H9 (cell line): ENCODE results near the gene CDH18. TPM values are rescaled to one million over a fixed set of nuclear protein-coding genes. Genes with fewer than 3 reads are reported as not detected.
A peak's percentile ranks its signal among the peaks of the same experiment; 100 is the strongest.

Experiments
- DNase-seq: peaks from one replicate; pipeline ENCODE4 v3.0.0-alpha.2; 2017
- H2AFZ ChIP-seq: one replicate; pipeline ENCODE4 v1.6.1; 2013; ENCODE audit warnings: mild to moderate bottlenecking, low read length, control low read depth, moderate library complexity
- H2AK5ac ChIP-seq: 2 replicates; pipeline ENCODE4 v1.6.1; 2013; ENCODE audit warnings: low read length, control low read depth, mixed read lengths; ENCODE audit not compliant: insufficient read length
- H2BK120ac ChIP-seq: one replicate; pipeline ENCODE4 v1.6.1; 2013; ENCODE audit warnings: low read depth, mild to moderate bottlenecking, low read length, control low read depth, inconsistent platforms; ENCODE audit not compliant: poor library complexity, severe bottlenecking
- H2BK12ac ChIP-seq: 2 replicates; pipeline ENCODE4 v1.6.1; 2013; ENCODE audit warnings: low read length, control low read depth, mixed read lengths, low read depth; ENCODE audit not compliant: insufficient read length
- H2BK15ac ChIP-seq: 2 replicates; pipeline ENCODE4 v1.6.1; 2013; ENCODE audit warnings: low read depth, low read length, control low read depth
- H2BK20ac ChIP-seq: one replicate; pipeline ENCODE4 v1.6.1; 2013; ENCODE audit warnings: low read depth, mild to moderate bottlenecking, low read length, control low read depth, inconsistent platforms; ENCODE audit not compliant: poor library complexity, severe bottlenecking
- H2BK5ac ChIP-seq: 2 replicates; pipeline ENCODE4 v1.6.1; 2013; ENCODE audit warnings: low read length, control low read depth, mixed read lengths; ENCODE audit not compliant: insufficient read length
- H3K14ac ChIP-seq: 2 replicates; pipeline ENCODE4 v1.6.1; 2013; ENCODE audit warnings: low read length, control low read depth; ENCODE audit not compliant: insufficient read depth
- H3K18ac ChIP-seq: 2 replicates; pipeline ENCODE4 v1.6.1; 2013; ENCODE audit warnings: low read depth, mild to moderate bottlenecking, mixed read lengths, low read length, control low read depth; ENCODE audit not compliant: insufficient read length
- H3K23ac ChIP-seq: 2 replicates; pipeline ENCODE4 v1.6.1; 2013; ENCODE audit warnings: low read length, control low read depth, mixed read lengths, low read depth; ENCODE audit not compliant: insufficient read length
- H3K23me2 ChIP-seq: 2 replicates; pipeline ENCODE4 v1.6.1; 2013; ENCODE audit warnings: low read depth, mild to moderate bottlenecking, mixed read lengths, low read length, control low read depth; ENCODE audit not compliant: insufficient read length, poor library complexity, severe bottlenecking
- H3K27ac ChIP-seq: 2 replicates; pipeline ENCODE4 v1.5.1; 2013; ENCODE audit warnings: low read length, control low read depth, mixed read lengths, low read depth; ENCODE audit not compliant: insufficient read length
- H3K27me3 ChIP-seq: 2 replicates; pipeline ENCODE4 v1.6.1; 2013; ENCODE audit warnings: low read length, control low read depth, inconsistent platforms; ENCODE audit not compliant: insufficient read depth
- H3K4ac ChIP-seq: 2 replicates; pipeline ENCODE4 v1.6.1; 2013; ENCODE audit warnings: low read depth, mild to moderate bottlenecking, control low read depth, inconsistent platforms, low read length, moderate library complexity
- H3K4me1 ChIP-seq: 2 replicates; pipeline ENCODE4 v1.6.1; 2013; ENCODE audit warnings: low read length, control low read depth, inconsistent platforms; ENCODE audit not compliant: insufficient read depth
- H3K4me2 ChIP-seq: 2 replicates; pipeline ENCODE4 v1.6.1; 2013; ENCODE audit warnings: low read length, control low read depth, mixed read lengths; ENCODE audit not compliant: insufficient read length, insufficient read depth
- H3K56ac ChIP-seq: 2 replicates; pipeline ENCODE4 v1.6.1; 2013; ENCODE audit warnings: low read depth, mild to moderate bottlenecking, mixed read lengths, low read length, control low read depth; ENCODE audit not compliant: insufficient read length
- H3K79me1 ChIP-seq: 2 replicates; pipeline ENCODE4 v1.6.1; 2013; ENCODE audit warnings: low read depth, mild to moderate bottlenecking, moderate library complexity, low read length, control low read depth, inconsistent platforms; ENCODE audit not compliant: insufficient read depth, poor library complexity, severe bottlenecking
- H3K79me2 ChIP-seq: 2 replicates; pipeline ENCODE4 v1.6.1; 2013; ENCODE audit warnings: low read length, control low read depth, inconsistent platforms; ENCODE audit not compliant: insufficient read depth
- H3K9ac ChIP-seq: 2 replicates; pipeline ENCODE4 v1.6.1; 2013; ENCODE audit warnings: low read length, control low read depth, mixed read lengths; ENCODE audit not compliant: insufficient read length; ENCODE audit errors: extremely low read depth
- H3K9me3 ChIP-seq: one replicate; pipeline ENCODE4 v1.6.1; 2013; ENCODE audit warnings: low read depth, low read length, inconsistent platforms; ENCODE audit not compliant: control insufficient read depth
- H3T11ph ChIP-seq: one replicate; pipeline ENCODE4 v1.6.1; 2013; ENCODE audit warnings: mild to moderate bottlenecking, low read length, control low read depth, inconsistent platforms
- H4K20me1 ChIP-seq: one replicate; pipeline ENCODE4 v1.6.1; 2013; ENCODE audit not compliant: control insufficient read depth, insufficient read length, insufficient read depth
- H4K5ac ChIP-seq: 2 replicates; pipeline ENCODE4 v1.6.1; 2013; ENCODE audit warnings: low read depth, mild to moderate bottlenecking, mixed read lengths, low read length, control low read depth; ENCODE audit not compliant: insufficient read length
- H4K8ac ChIP-seq: replicated peaks from 2 replicates; pipeline ENCODE4 v1.6.1; 2013; ENCODE audit warnings: low read length, control low read depth, mixed read lengths, low read depth; ENCODE audit not compliant: insufficient read length
- H4K91ac ChIP-seq: 2 replicates; pipeline ENCODE4 v1.6.1; 2013; ENCODE audit warnings: low read depth, mild to moderate bottlenecking, moderate library complexity, mixed read lengths, low read length, control low read depth; ENCODE audit not compliant: insufficient read length
- H3K27ac Mint-ChIP-seq, 3 experiments: 2 replicates in 2 of 3; 3 replicates in 1 of 3; pipeline ENCODE4 v1.8.0; 2020 to 2021; ENCODE audit warnings: mixed read lengths in 3 of 3, mild to moderate bottlenecking in 1 of 3, moderate library complexity in 1 of 3
- H3K27me3 Mint-ChIP-seq: 2 replicates; pipeline ENCODE4 v1.8.0; 2021; ENCODE audit warnings: low read depth, mild to moderate bottlenecking, moderate library complexity, mixed read lengths
- H3K36me3 Mint-ChIP-seq, 3 experiments: 2 replicates in 2 of 3; 3 replicates in 1 of 3; pipeline ENCODE4 v1.8.0; 2020 to 2021; ENCODE audit warnings: low read depth in 3 of 3, mixed read lengths in 3 of 3; ENCODE audit not compliant: insufficient read depth in 1 of 3
- H3K4me1 Mint-ChIP-seq, 2 experiments: 2 replicates each; pipeline ENCODE4 v1.8.0; 2020; ENCODE audit warnings: mixed read lengths in 2 of 2
- H3K4me3 Mint-ChIP-seq, 2 experiments: 2 replicates in 1 of 2; 3 replicates in 1 of 2; pipeline ENCODE4 v1.8.0; 2020 to 2021; ENCODE audit warnings: mild to moderate bottlenecking in 2 of 2, mixed read lengths in 2 of 2, moderate library complexity in 1 of 2
- H3K9me3 Mint-ChIP-seq, 2 experiments: 2 replicates in 1 of 2; 3 replicates in 1 of 2; pipeline ENCODE4 v1.8.0; 2020; ENCODE audit warnings: mild to moderate bottlenecking in 2 of 2, mixed read lengths in 2 of 2, moderate library complexity in 1 of 2
- WGBS: extraction: QIAGEN DNeasy Blood & Tissue Kit; methylation state at CpG from one replicate; pipeline ENCODE4 v1.1.7; 2013; ENCODE audit warnings: missing lambda C conversion rate, low lambda C conversion rate, mixed read lengths; ENCODE audit not compliant: insufficient read length; ENCODE audit errors: extremely low coverage; 5-methylcytosine and 5-hydroxymethylcytosine counted together
- total RNA-seq: library from RNA; stranded (reverse); gene quantifications from 2 replicates; pipeline ENCODE4 v1.2.1, GENCODE V29; 2021
- TF ChIP-seq, protein P1 (sequence below): fragments of 200-600 bp; sonication (generic); conservative IDR thresholded peaks from 3 replicates; pipeline ENCODE4 v1.8.0; 2021; ENCODE audit warnings: antibody characterized with exemption, mild to moderate bottlenecking

Gene CDH18
- total RNA-seq, 1 experiment from 2014 or later, result not detected

DNA sequence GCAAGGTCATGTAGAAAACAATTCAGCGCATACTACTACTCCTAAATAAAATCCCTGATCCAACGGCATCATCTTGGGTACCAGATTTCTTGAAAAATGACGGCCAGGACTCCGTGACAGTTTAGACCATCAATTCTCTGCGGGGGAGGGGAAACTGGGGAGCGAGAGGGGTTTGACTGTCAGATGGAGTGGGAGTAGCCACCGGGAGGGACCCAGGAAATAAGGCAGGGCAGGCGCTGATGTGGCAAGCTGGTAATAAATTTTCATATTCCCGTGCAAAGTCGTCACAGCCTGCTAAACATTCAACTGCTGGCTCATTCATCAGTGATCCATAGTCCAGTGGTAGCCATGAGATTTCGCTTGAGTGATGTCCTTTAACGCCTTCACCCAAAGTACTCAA is 457 bp upstream of the CDH18 start:
- Histone ChIP-seq H3K9me3 (no peaks in the 10 kb centered on the region), H2BK15ac (no peak overlapping the region), H2BK120ac (no peak overlapping the region), H3K79me1 (no peaks in the 10 kb centered on the region), H3K79me2 (no peaks in the 10 kb centered on the region), H2BK5ac (no peak overlapping the region), H4K5ac (no peak overlapping the region), H2BK20ac (no peak overlapping the region), H3K4me1 (no peaks in the 10 kb centered on the region), H4K20me1 (no peaks in the 10 kb centered on the region), H3K23ac (no peak overlapping the region), H3K27ac (no peak overlapping the region), H3K27me3 (peaks cover 3% of the 10 kb centered on the region; the same call in 1 of the 2 replicates), H4K91ac (no peak overlapping the region), H3K23me2 (peaks cover 4% of the 10 kb centered on the region), H2AK5ac (no peak overlapping the region), H3K18ac (no peak overlapping the region), H3K14ac (no peak overlapping the region), H2BK12ac (no peak overlapping the region), H3K9ac (no peak overlapping the region), H4K8ac (no peak overlapping the region), H3K4me2 (peak overlapping the region; percentile 89), H3K56ac (no peak overlapping the region), H3T11ph (no peak overlapping the region), H3K4ac (no peak overlapping the region), H2AFZ (no peak overlapping the region)
- peaks cover 46% of the 10 kb centered on the region for H3K27me3 Mint-ChIP-seq
- peaks cover 12 to 15% of the 10 kb centered on the region in 2 experiments for H3K4me1 Mint-ChIP-seq
- TF ChIP-seq, protein P1, sequence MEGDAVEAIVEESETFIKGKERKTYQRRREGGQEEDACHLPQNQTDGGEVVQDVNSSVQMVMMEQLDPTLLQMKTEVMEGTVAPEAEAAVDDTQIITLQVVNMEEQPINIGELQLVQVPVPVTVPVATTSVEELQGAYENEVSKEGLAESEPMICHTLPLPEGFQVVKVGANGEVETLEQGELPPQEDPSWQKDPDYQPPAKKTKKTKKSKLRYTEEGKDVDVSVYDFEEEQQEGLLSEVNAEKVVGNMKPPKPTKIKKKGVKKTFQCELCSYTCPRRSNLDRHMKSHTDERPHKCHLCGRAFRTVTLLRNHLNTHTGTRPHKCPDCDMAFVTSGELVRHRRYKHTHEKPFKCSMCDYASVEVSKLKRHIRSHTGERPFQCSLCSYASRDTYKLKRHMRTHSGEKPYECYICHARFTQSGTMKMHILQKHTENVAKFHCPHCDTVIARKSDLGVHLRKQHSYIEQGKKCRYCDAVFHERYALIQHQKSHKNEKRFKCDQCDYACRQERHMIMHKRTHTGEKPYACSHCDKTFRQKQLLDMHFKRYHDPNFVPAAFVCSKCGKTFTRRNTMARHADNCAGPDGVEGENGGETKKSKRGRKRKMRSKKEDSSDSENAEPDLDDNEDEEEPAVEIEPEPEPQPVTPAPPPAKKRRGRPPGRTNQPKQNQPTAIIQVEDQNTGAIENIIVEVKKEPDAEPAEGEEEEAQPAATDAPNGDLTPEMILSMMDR, result no peak
- no peak overlapping the region for H3K27ac Mint-ChIP-seq
- DNase-seq, result no peak
- peak overlapping the region; percentile 62 to 77 for H3K4me3 Mint-ChIP-seq
- H3K9me3 Mint-ChIP-seq, result no peaks in the 10 kb centered on the region
- no peaks in the 10 kb centered on the region for H3K36me3 Mint-ChIP-seq
- WGBS, result no CpG with 5 or more reads among the region's 12 CpGs
